Neural progenitor cell (in vitro differentiated cells): Measurements from ENCODE around the gene SEL1L3. TPM values are rescaled to one million over a fixed set of nuclear protein-coding genes. Genes with fewer than 3 reads are reported as not detected.

Experiments
- DNase-seq: peaks from one replicate; pipeline ENCODE4 v3.0.0-alpha.2; 2016; ENCODE audit warnings: low spot score
- H2AFZ ChIP-seq: fragments of 200-600 bp; sonication (generic); replicated peaks from 2 replicates; pipeline ENCODE4 v1.6.1; 2016; ENCODE audit warnings: antibody characterized with exemption
- H3F3A ChIP-seq: fragments of 200-600 bp; sonication (generic); 2 replicates; pipeline ENCODE4 v1.6.1; 2016; ENCODE audit warnings: antibody characterized with exemption, low read depth
- H3K27ac ChIP-seq: fragments of 200-600 bp; sonication (generic); 2 replicates; pipeline ENCODE4 v1.5.1; 2016; ENCODE audit warnings: mild to moderate bottlenecking
- H3K27me3 ChIP-seq: fragments of 200-600 bp; sonication (generic); 2 replicates; pipeline ENCODE4 v1.6.1; 2016; ENCODE audit warnings: mild to moderate bottlenecking, moderate library complexity
- H3K36me3 ChIP-seq: fragments of 200-600 bp; sonication (generic); 2 replicates; pipeline ENCODE4 v1.5.1; 2016
- H3K4me1 ChIP-seq: fragments of 200-600 bp; sonication (generic); 2 replicates; pipeline ENCODE4 v1.6.1; 2016; ENCODE audit warnings: mixed run types
- H3K4me2 ChIP-seq: fragments of 200-600 bp; sonication (generic); 2 replicates; pipeline ENCODE4 v1.6.1; 2016
- H3K4me3 ChIP-seq: fragments of 200-600 bp; sonication (generic); 2 replicates; pipeline ENCODE4 v1.5.1; 2016
- H3K79me2 ChIP-seq: fragments of 200-600 bp; sonication (generic); 2 replicates; pipeline ENCODE4 v1.6.1; 2016; ENCODE audit warnings: low read depth
- H3K9ac ChIP-seq: fragments of 200-600 bp; sonication (generic); 2 replicates; pipeline ENCODE4 v1.6.1; 2016
- H3K9me3 ChIP-seq: fragments of 200-600 bp; sonication (generic); 2 replicates; pipeline ENCODE4 v1.5.1; 2016; ENCODE audit warnings: low read depth
- H4K20me1 ChIP-seq: fragments of 200-600 bp; sonication (generic); 2 replicates; pipeline ENCODE4 v1.6.1; 2016; ENCODE audit warnings: low read depth
- H3K27ac Mint-ChIP-seq: 3 replicates; pipeline ENCODE4 v1.8.0; 2021; ENCODE audit warnings: mixed read lengths
- H3K27me3 Mint-ChIP-seq: 2 replicates; pipeline ENCODE4 v1.8.0; 2022; ENCODE audit warnings: low read depth, mild to moderate bottlenecking, inconsistent platforms, moderate library complexity, mixed read lengths; ENCODE audit not compliant: insufficient read depth
- H3K36me3 Mint-ChIP-seq: 3 replicates; pipeline ENCODE4 v1.8.0; 2021; ENCODE audit warnings: mixed read lengths
- H3K4me1 Mint-ChIP-seq: 3 replicates; pipeline ENCODE4 v1.8.0; 2021; ENCODE audit warnings: mixed read lengths
- H3K4me3 Mint-ChIP-seq: 3 replicates; pipeline ENCODE4 v1.8.0; 2021; ENCODE audit warnings: mild to moderate bottlenecking, moderate library complexity, mixed read lengths
- H3K9me3 Mint-ChIP-seq: 3 replicates; pipeline ENCODE4 v1.8.0; 2020; ENCODE audit warnings: mixed read lengths
- EZH2 ChIP-seq: fragments of 200-600 bp; sonication (generic); IDR thresholded peaks from 2 replicates; pipeline ENCODE4 v1.6.1; 2017; ENCODE audit warnings: antibody characterized with exemption, mild to moderate bottlenecking, moderate library complexity
- EZH2phosphoT487 ChIP-seq: fragments of 200-600 bp; sonication (generic); IDR thresholded peaks from 2 replicates; pipeline ENCODE4 v1.6.1; 2017; ENCODE audit warnings: antibody characterized with exemption
- total RNA-seq: library from RNA; depleted of rRNA; stranded (reverse); fragments of >200 nt; gene quantifications from 2 replicates; pipeline ENCODE4 v1.2.3, GENCODE V29; 2015; ENCODE audit warnings: low replicate concordance
- TF ChIP-seq, protein P1 (sequence below): fragments of 200-600 bp; sonication (generic); IDR thresholded peaks from 2 replicates; pipeline ENCODE4 v1.5.1; 2017; ENCODE audit warnings: antibody characterized with exemption, mild to moderate bottlenecking

The SEL1L3 gene
- total RNA-seq, 1 donor from 2014 or later: 87.2 TPM

- H3K27ac Mint-ChIP-seq: no peak overlapping the region
- Histone ChIP-seq H3K9me3 (no peaks in the 10 kb centered on the region), H3F3A (no peaks in the 10 kb centered on the region), H3K4me1 (peaks cover 8% of the 10 kb centered on the region), H3K27me3 (no peaks in the 10 kb centered on the region), H3K4me3 (no peak overlapping the region), H4K20me1 (no peaks in the 10 kb centered on the region), H3K9ac (no peak overlapping the region), H3K27ac (no peak overlapping the region), H2AFZ (no peak overlapping the region), H3K4me2 (no peak overlapping the region), H3K79me2 (no peaks in the 10 kb centered on the region), H3K36me3 (no peaks in the 10 kb centered on the region)
- H3K36me3 Mint-ChIP-seq: no peaks in the 10 kb centered on the region
- H3K27me3 Mint-ChIP-seq: peaks cover 4% of the 10 kb centered on the region
- H3K4me1 Mint-ChIP-seq: peaks cover 11% of the 10 kb centered on the region
- TF ChIP-seq EZH2 (no peak), EZH2phosphoT487 (no peak)
- TF ChIP-seq, protein P1, sequence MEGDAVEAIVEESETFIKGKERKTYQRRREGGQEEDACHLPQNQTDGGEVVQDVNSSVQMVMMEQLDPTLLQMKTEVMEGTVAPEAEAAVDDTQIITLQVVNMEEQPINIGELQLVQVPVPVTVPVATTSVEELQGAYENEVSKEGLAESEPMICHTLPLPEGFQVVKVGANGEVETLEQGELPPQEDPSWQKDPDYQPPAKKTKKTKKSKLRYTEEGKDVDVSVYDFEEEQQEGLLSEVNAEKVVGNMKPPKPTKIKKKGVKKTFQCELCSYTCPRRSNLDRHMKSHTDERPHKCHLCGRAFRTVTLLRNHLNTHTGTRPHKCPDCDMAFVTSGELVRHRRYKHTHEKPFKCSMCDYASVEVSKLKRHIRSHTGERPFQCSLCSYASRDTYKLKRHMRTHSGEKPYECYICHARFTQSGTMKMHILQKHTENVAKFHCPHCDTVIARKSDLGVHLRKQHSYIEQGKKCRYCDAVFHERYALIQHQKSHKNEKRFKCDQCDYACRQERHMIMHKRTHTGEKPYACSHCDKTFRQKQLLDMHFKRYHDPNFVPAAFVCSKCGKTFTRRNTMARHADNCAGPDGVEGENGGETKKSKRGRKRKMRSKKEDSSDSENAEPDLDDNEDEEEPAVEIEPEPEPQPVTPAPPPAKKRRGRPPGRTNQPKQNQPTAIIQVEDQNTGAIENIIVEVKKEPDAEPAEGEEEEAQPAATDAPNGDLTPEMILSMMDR: no peak
- no peak overlapping the region for H3K4me3 Mint-ChIP-seq
- H3K9me3 Mint-ChIP-seq: no peaks in the 10 kb centered on the region
- DNase-seq: no peak
Measured at GRCh38 chr4:25874655-25875054, 11.9 kb upstream of the SEL1L3 start.

- H3K4me1 Mint-ChIP-seq: peaks cover 8% of the 10 kb centered on the region
- DNase-seq: no peak
- Histone ChIP-seq H3K9ac (no peak overlapping the region), H3F3A (no peaks in the 10 kb centered on the region), H3K4me2 (no peak overlapping the region), H3K4me1 (peaks cover 8% of the 10 kb centered on the region), H4K20me1 (no peaks in the 10 kb centered on the region), H3K36me3 (no peaks in the 10 kb centered on the region), H3K4me3 (no peak overlapping the region), H2AFZ (no peak overlapping the region), H3K9me3 (no peaks in the 10 kb centered on the region), H3K79me2 (no peaks in the 10 kb centered on the region), H3K27ac (no peak overlapping the region), H3K27me3 (no peaks in the 10 kb centered on the region)
- H3K4me3 Mint-ChIP-seq: no peak overlapping the region
- no peaks in the 10 kb centered on the region for H3K9me3 Mint-ChIP-seq
- no peak overlapping the region for H3K27ac Mint-ChIP-seq
- H3K36me3 Mint-ChIP-seq: no peaks in the 10 kb centered on the region
- TF ChIP-seq, protein P1: no peak
- TF ChIP-seq EZH2phosphoT487: no peak
- no peak for TF ChIP-seq EZH2
- H3K27me3 Mint-ChIP-seq: peaks cover 3% of the 10 kb centered on the region
Measured at GRCh38 chr4:25873632-25874129, 10.9 kb upstream of the SEL1L3 start.

GRCh38 chr4:25872851-25873631 is 10.3 kb upstream of the SEL1L3 start:
- H3K4me1 ChIP-seq: peaks cover 8% of the 10 kb centered on the region
- Mint-ChIP-seq H3K27me3 (peaks cover 3% of the 10 kb centered on the region), H3K4me1 (peaks cover 6% of the 10 kb centered on the region), H3K27ac (no peak overlapping the region), H3K36me3 (no peaks in the 10 kb centered on the region), H3K4me3 (no peak overlapping the region), H3K9me3 (no peaks in the 10 kb centered on the region)
- no peak overlapping the region for H3K27ac ChIP-seq
- no peaks in the 10 kb centered on the region for H3K79me2 ChIP-seq
- no peaks in the 10 kb centered on the region for H4K20me1 ChIP-seq
- no peaks in the 10 kb centered on the region for H3K36me3 ChIP-seq
- no peaks in the 10 kb centered on the region for H3F3A ChIP-seq
- no peaks in the 10 kb centered on the region for H3K9me3 ChIP-seq
- H3K4me2 ChIP-seq: no peak overlapping the region
- no peak overlapping the region for H3K4me3 ChIP-seq
- TF ChIP-seq EZH2phosphoT487 (no peak), EZH2 (no peak)
- TF ChIP-seq, protein P1: no peak
- DNase-seq: no peak
- no peaks in the 10 kb centered on the region for H3K27me3 ChIP-seq
- H2AFZ ChIP-seq: no peak overlapping the region
- H3K9ac ChIP-seq: no peak overlapping the region
